Upper lobe of right lung (tissue), 1 donor: ENCODE results near the gene TUBAL3. TPM values are rescaled to one million over a fixed set of nuclear protein-coding genes. Genes with fewer than 3 reads are reported as not detected.

Experiments used
- ATAC-seq: fragments of 200-7000 bp; cut with Tn5 transposase; one replicate; pipeline ENCODE4 v1.9.1; 2020; ENCODE audit warnings: mild to moderate bottlenecking, moderate library complexity
- DNase-seq: peaks from one replicate; pipeline ENCODE4 v3.0.0-alpha.2; 2020
- H3K27ac ChIP-seq: fragments of 200-600 bp; one replicate; pipeline ENCODE4 v1.8.0; 2022
- H3K27me3 ChIP-seq: fragments of 200-600 bp; one replicate; pipeline ENCODE4 v1.8.0; 2022; ENCODE audit warnings: mild to moderate bottlenecking
- H3K36me3 ChIP-seq: fragments of 200-600 bp; one replicate; pipeline ENCODE4 v1.8.0; 2022
- H3K4me1 ChIP-seq: fragments of 200-600 bp; one replicate; pipeline ENCODE4 v1.8.0; 2022
- H3K4me3 ChIP-seq: fragments of 200-600 bp; one replicate; pipeline ENCODE4 v1.8.0; 2022; ENCODE audit warnings: mild to moderate bottlenecking
- H3K9me3 ChIP-seq: fragments of 200-600 bp; one replicate; pipeline ENCODE4 v1.8.0; 2022
- CTCF ChIP-seq: fragments of 200-600 bp; IDR thresholded peaks from one replicate; pipeline ENCODE4 v1.8.0; 2022; ENCODE audit warnings: antibody characterized with exemption
- intact Hi-C: fragments of 100-400 bp; cut with DNase I; formaldehyde crosslinking; loops from one replicate; pipeline ENCODE4 v1.11.0; 2022
- total RNA-seq: library from RNA; stranded (reverse); fragmentation: NEBNext Ultra II Directional; extraction: Animal tissue kit (Norgen Biotek cat#: 25700); gene quantifications from one replicate; pipeline ENCODE4 v1.2.1, GENCODE V29; 2021
- donor health status: DM: no; HTN: yes; CAD: no; lungs with severe emphysema.

TUBAL3 gene
- total RNA-seq, 1 donor from 2014 or later = not detected

GRCh38 chr10:5448333-5449001 is 43.8 kb upstream of the TUBAL3 start:
- DNase-seq (no peak), ATAC-seq (no peak)
- intact Hi-C loops = no loop called here
- Histone ChIP-seq H3K4me3 (peak overlapping the region; percentile 53), H3K27ac (peak overlapping the region; percentile 68), H3K36me3 (peaks cover 18% of the 10 kb centered on the region), H3K4me1 (peaks cover 22% of the 10 kb centered on the region), H3K9me3 (no peaks in the 10 kb centered on the region), H3K27me3 (no peaks in the 10 kb centered on the region)
- TF ChIP-seq CTCF = no peak

DNA sequence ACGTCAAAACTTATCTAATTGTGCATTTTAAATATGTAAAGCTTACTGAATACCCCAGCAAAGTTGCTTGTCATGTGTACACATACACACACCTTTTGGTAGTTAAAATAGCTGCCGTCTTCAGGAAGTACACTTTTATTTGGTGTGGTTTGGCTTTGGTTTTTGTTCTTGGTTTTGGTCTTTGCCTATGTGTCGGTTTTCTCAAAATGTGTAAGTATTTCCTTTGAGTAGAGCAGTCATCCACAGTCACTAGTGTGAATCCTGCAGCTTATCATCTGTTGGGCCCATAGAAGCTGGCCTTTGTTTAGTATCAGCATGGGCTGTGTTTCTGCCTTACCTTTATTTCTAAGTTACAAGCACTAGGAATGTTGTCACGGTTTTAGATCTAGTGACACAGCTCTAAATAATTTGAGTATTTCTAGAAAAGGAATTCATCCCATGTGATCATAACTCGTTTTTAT is 43.0 kb upstream of the TUBAL3 start:
- no peaks in the 10 kb centered on the region for H3K9me3 ChIP-seq
- ATAC-seq (no peak), DNase-seq (no peak)
- H3K27me3 ChIP-seq = no peaks in the 10 kb centered on the region
- H3K4me1 ChIP-seq = peaks cover 22% of the 10 kb centered on the region
- intact Hi-C loops = no loop called here
- H3K27ac ChIP-seq = peak overlapping the region; percentile 68
- peak overlapping the region; percentile 53 for H3K4me3 ChIP-seq
- peaks cover 11% of the 10 kb centered on the region for H3K36me3 ChIP-seq
- no peak for TF ChIP-seq CTCF

DNA sequence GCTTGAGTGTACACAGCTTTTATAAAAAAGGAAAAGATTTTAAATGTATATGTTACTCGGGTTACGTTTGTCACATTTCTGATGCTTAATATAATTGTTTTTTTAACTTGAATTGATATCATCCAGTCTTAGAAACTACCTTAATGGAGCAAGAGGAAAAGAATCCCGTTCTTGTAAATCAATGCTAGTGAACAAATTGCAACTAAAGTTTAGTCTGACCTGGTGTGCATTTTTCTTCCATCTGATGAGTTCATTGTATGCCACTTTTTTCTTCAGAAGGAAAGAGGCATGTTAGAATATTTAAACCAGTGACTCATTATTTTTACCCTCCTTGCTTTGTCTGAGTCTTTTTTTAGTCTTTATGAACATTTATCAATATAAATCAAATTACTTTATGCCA is 42.4 kb upstream of the TUBAL3 start:
- DNase-seq (no peak), ATAC-seq (no peak)
- Histone ChIP-seq H3K9me3 (no peaks in the 10 kb centered on the region), H3K27ac (peak overlapping the region; percentile 68), H3K4me3 (peak overlapping the region; percentile 53), H3K27me3 (no peaks in the 10 kb centered on the region), H3K4me1 (peaks cover 22% of the 10 kb centered on the region), H3K36me3 (peaks cover 5% of the 10 kb centered on the region)
- intact Hi-C loops = no loop called here
- no peak for TF ChIP-seq CTCF

DNA sequence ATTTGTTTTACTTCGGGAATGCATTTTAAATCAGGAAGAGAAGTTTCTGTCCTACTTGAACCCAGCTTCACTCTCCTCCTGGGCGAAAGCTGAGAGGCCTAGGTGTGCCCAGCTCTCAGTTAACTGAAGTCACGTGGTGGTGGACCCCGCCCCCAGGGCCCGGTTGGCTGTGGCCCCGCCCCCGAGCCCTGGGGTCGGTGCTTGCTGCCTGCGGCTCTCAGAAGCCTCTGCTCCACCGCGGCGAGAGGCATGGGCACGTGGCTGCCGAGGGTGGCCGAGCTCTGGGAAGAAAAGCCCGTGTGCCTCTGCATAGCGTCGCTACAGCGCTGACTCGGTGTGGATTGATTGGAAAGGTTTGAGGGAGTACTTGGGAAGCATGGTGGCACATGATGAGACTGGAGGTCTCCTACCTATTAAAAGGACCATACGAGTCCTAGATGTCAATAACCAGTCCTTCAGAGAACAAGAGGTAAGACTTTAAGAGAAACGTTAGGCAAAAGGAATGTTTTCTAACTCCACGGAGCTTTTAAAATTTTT is 41.8 kb upstream of the TUBAL3 start:
- Histone ChIP-seq H3K4me1 (peaks cover 22% of the 10 kb centered on the region), H3K9me3 (no peaks in the 10 kb centered on the region), H3K4me3 (peak overlapping the region; percentile 53), H3K27me3 (no peaks in the 10 kb centered on the region), H3K36me3 (no peaks in the 10 kb centered on the region), H3K27ac (peak overlapping the region; percentile 68)
- DNase-seq (peak; percentile 96), ATAC-seq (peak; percentile 99)
- no peak for TF ChIP-seq CTCF
- intact Hi-C loops = no loop called here

DNA sequence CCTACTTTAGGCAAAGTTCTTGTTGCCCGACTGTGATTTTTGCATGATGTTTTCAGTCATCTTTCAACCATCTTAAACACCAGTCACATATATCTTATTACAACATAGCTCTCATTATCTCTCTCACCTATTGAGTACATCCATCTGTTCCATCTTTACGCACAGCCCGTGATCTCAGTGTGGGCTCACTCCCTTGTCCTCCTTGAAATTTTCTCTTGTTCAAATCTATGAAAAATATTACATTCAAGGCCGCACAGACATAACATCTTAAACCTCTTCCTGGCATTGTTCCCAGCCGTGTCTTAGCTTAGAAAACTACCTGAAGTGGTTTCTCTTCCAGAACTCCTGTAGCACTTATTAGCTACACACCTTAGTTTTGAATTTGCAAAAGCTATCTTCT is 40.4 kb upstream of the TUBAL3 start:
- intact Hi-C loops = no loop called here

More for the DNA sequence above, 40.4 kb upstream of the TUBAL3 start:
- no peak for TF ChIP-seq CTCF
- Histone ChIP-seq H3K27ac (no peak overlapping the region), H3K36me3 (no peaks in the 10 kb centered on the region), H3K4me1 (peaks cover 12% of the 10 kb centered on the region), H3K27me3 (no peaks in the 10 kb centered on the region), H3K9me3 (no peaks in the 10 kb centered on the region), H3K4me3 (no peak overlapping the region)
- no peak for ATAC-seq
- DNase-seq = no peak
